HepG2 (cell line): ENCODE results near the gene NRG2. TPM values are rescaled to one million over a fixed set of nuclear protein-coding genes. Genes with fewer than 3 reads are reported as not detected.

Source experiments
- ATAC-seq: fragments of 200-7000 bp; cut with Tn5 transposase; 3 replicates; pipeline ENCODE4 v1.9.1; 2020; ENCODE audit warnings: mild to moderate bottlenecking, moderate library complexity
- BruUV-seq: library from RNA; stranded (reverse); fragments of 400-500 nt; replicated peaks from 2 replicates; lab custom pipeline; 2021; lab: Mats Ljungman, UMichigan
- CTCF ChIA-PET: fragments of 300-600 bp; formaldehyde crosslinking; extraction: SDS; loops from one replicate; lab custom pipeline; 2021; ENCODE audit warnings: low total read pairs, inconsistent platforms, low intra/inter-chr PET ratio; lab: Yijun Ruan, JAX
- POLR2A ChIA-PET: fragments of 350-600 bp; sonication (Branson Sonifier 250); formaldehyde crosslinking; loops from one replicate; lab custom pipeline; 2020; ENCODE audit warnings: antibody characterized with exemption, inconsistent platforms; lab: Yijun Ruan, JAX
- DNase-seq: peaks from one replicate; pipeline ENCODE4 v3.0.0-alpha.2; 2015; ENCODE audit warnings: low spot score
- FAIRE-seq: peaks from 3 replicates; lab custom pipeline; 2011; peaks lifted over from hg19 to GRCh38; lab: Jason Lieb, UNC
- H2AFZ ChIP-seq: one replicate; pipeline ENCODE4 v1.6.1; 2011; ENCODE audit warnings: low read length, inconsistent platforms
- H3K27ac ChIP-seq: fragments of 300-600 bp; 3 replicates; pipeline ENCODE4 v1.8.0; 2011; ENCODE audit warnings: mixed run types, mild to moderate bottlenecking, mixed read lengths, low read length, inconsistent platforms; ENCODE audit not compliant: insufficient read depth; ENCODE audit errors: extremely low read length
- H3K27me3 ChIP-seq, 2 experiments: fragments of 200-600 bp in 1 of 2; 2 replicates in 1 of 2; 3 replicates in 1 of 2; pipeline versions ENCODE4 v1.6.0 to v1.8.0; 2011; ENCODE audit warnings: low read length in 2 of 2, mild to moderate bottlenecking in 2 of 2, moderate library complexity in 2 of 2, inconsistent platforms in 1 of 2; ENCODE audit not compliant: insufficient read depth in 2 of 2, control insufficient read depth in 1 of 2
- H3K36me3 ChIP-seq, 2 experiments: fragments of 200-600 bp in 1 of 2; replicated peaks in 1 of 2; 2 replicates in 1 of 2; 3 replicates in 1 of 2; pipeline versions ENCODE4 v1.5.1 to v1.8.0; 2011; ENCODE audit warnings: low read length in 2 of 2, inconsistent platforms in 1 of 2; ENCODE audit not compliant: insufficient read depth in 2 of 2, control insufficient read depth in 1 of 2
- H3K4me1 ChIP-seq: 2 replicates; pipeline ENCODE4 v1.5.1; 2012; ENCODE audit warnings: low read length, inconsistent platforms; ENCODE audit not compliant: insufficient read depth
- H3K4me2 ChIP-seq: 2 replicates; pipeline ENCODE4 v1.6.0; 2011; ENCODE audit warnings: low read depth, low read length, inconsistent platforms
- H3K4me3 ChIP-seq, 3 experiments: fragments of 200-600 bp in 1 of 3; sonication (generic), shearing (Covaris generic) in 1 of 3; replicated peaks in 1 of 3; 2 replicates each; pipeline ENCODE4 v1.5.1; 2011 to 2016; ENCODE audit warnings: low read length in 3 of 3, inconsistent platforms in 2 of 3, low read depth in 2 of 3, mild to moderate bottlenecking in 2 of 3, control low read depth in 1 of 3, mixed read lengths in 1 of 3; ENCODE audit not compliant: insufficient read depth in 1 of 3
- H3K79me2 ChIP-seq: one replicate; pipeline ENCODE4 v1.6.1; 2011; ENCODE audit warnings: low read length, inconsistent platforms; ENCODE audit not compliant: insufficient read depth
- H3K9ac ChIP-seq: 2 replicates; pipeline ENCODE4 v1.6.0; 2011; ENCODE audit warnings: mild to moderate bottlenecking, low read depth, low read length, inconsistent platforms; ENCODE audit not compliant: insufficient read depth
- H3K9me3 ChIP-seq: 2 replicates; pipeline ENCODE4 v1.5.1; 2012; ENCODE audit warnings: mild to moderate bottlenecking, low read length
- H4K20me1 ChIP-seq: 2 replicates; pipeline ENCODE4 v1.6.0; 2011; ENCODE audit warnings: inconsistent platforms, mild to moderate bottlenecking, low read length, moderate library complexity; ENCODE audit not compliant: insufficient read depth
- ASH2L ChIP-seq: fragments of 300-600, 200-600 bp; sonication (generic); IDR thresholded peaks from 2 replicates; pipeline ENCODE4 v1.7.0; 2017; ENCODE audit warnings: low read depth, mild to moderate bottlenecking, moderate library complexity, mixed read lengths, low read length; ENCODE audit not compliant: insufficient read length
- BRD4 ChIP-seq: sonication (generic); formaldehyde crosslinking; IDR thresholded peaks from 2 replicates; pipeline ENCODE4 v1.4.0; 2020; ENCODE audit warnings: missing genetic modification reagents
- HHEX ChIP-seq: IDR thresholded peaks from 2 replicates; pipeline ENCODE4 v1.6.1; 2016; ENCODE audit warnings: control low read depth
- HMG20A ChIP-seq: IDR thresholded peaks from 2 replicates; pipeline ENCODE4 v1.6.1; 2016; ENCODE audit warnings: borderline replicate concordance
- KIAA2018 ChIP-seq: sonication (generic); formaldehyde crosslinking; IDR thresholded peaks from 2 replicates; pipeline ENCODE4 v1.5.0; 2020; ENCODE audit warnings: mild to moderate bottlenecking, missing genetic modification reagents, borderline replicate concordance
- MED8 ChIP-seq: sonication (generic); formaldehyde crosslinking; IDR thresholded peaks from 2 replicates; pipeline ENCODE4 v1.8.1; 2023; ENCODE audit warnings: mild to moderate bottlenecking, missing genetic modification reagents; ENCODE audit not compliant: insufficient replicate concordance
- NR1H2 ChIP-seq: sonication (generic); formaldehyde crosslinking; IDR thresholded peaks from 2 replicates; pipeline ENCODE4 v1.8.1; 2022; ENCODE audit warnings: low read depth, missing genetic modification reagents, borderline replicate concordance
- PPARG ChIP-seq: conservative IDR thresholded peaks from 2 replicates; pipeline ENCODE4 v1.6.1; 2016; ENCODE audit warnings: missing biosample characterization, missing genetic modification reagents
- SMARCE1 ChIP-seq: fragments of 450-650 bp; IDR thresholded peaks from 2 replicates; pipeline ENCODE4 v1.6.1; 2017; ENCODE audit warnings: borderline replicate concordance
- ZNF362 ChIP-seq: sonication (generic); formaldehyde crosslinking; IDR thresholded peaks from 2 replicates; pipeline ENCODE4 v1.4.0; 2020; ENCODE audit warnings: missing genetic modification reagents, mild to moderate bottlenecking, borderline replicate concordance
- ZNF737 ChIP-seq: sonication (generic); formaldehyde crosslinking; IDR thresholded peaks from 2 replicates; pipeline ENCODE4 v1.5.0; 2020; ENCODE audit warnings: missing genetic modification reagents, mild to moderate bottlenecking, borderline replicate concordance
- ZNF841 ChIP-seq: sonication (generic); formaldehyde crosslinking; IDR thresholded peaks from 2 replicates; pipeline ENCODE4 v1.8.1; 2023; ENCODE audit warnings: missing genetic modification reagents, borderline replicate concordance
- ZZZ3 ChIP-seq: sonication (generic); formaldehyde crosslinking; IDR thresholded peaks from 2 replicates; pipeline ENCODE4 v1.4.0; 2020; ENCODE audit warnings: missing genetic modification reagents, mild to moderate bottlenecking, borderline replicate concordance
- WGBS: methylation state at CpG from one replicate; pipeline ENCODE4 v1.1.6; 2017; ENCODE audit warnings: low lambda C conversion rate; 5-methylcytosine and 5-hydroxymethylcytosine counted together
- in situ Hi-C: cut with HindIII; loops from 2 replicates; pipeline ENCODE4 v1.10.0; 2017; ENCODE audit warnings: low pct_unique_long_range_greater_than_20kb; ENCODE audit not compliant: extremely low pct_ligation_motif_present
- intact Hi-C: fragments of 100-400 bp; cut with micrococcal nuclease; formaldehyde crosslinking; loops from one replicate; pipeline ENCODE4 v1.10.0; 2022; ENCODE audit not compliant: unreplicated experiment
- polyA plus RNA-seq, 8 experiments: library from polyadenylated mRNA; depleted of rRNA in 3 of 8; stranded (reverse) in 7 of 8; unstranded in 1 of 8; fragments of >200 nt; fragmentation: Illumina TruSeq in 4 of 8; extraction: Trizol in 4 of 8; gene quantifications; 2 replicates each; pipeline versions ENCODE4 v1.2.1 to v1.2.3, GENCODE V29; 2011 to 2016; ENCODE audit warnings: low read depth in 4 of 8, missing spikeins in 1 of 8, mixed read lengths in 1 of 8; ENCODE audit not compliant: insufficient read depth in 1 of 8
- total RNA-seq, 5 experiments: library from RNA; depleted of rRNA; stranded (reverse); fragments of >200 nt; fragmentation: Illumina TruSeq; extraction: Trizol; gene quantifications; 2 replicates each; pipeline ENCODE4 v1.2.3, GENCODE V29; 2016; ENCODE audit warnings: low read depth in 1 of 5

The NRG2 gene
- total and polyA plus RNA-seq, 2 of the 13 experiments (the other 11 are each of a cell fraction or from before 2014, with no cell fraction given): not detected

GRCh38 chr5:139906661-139907060 lies 136.4 kb downstream of the NRG2 start:
- H2AFZ ChIP-seq: no peak overlapping the region
- CTCF ChIA-PET: no interaction called here
- no peaks in the 10 kb centered on the region for H4K20me1 ChIP-seq
- no peak for ATAC-seq
- no peaks in the 10 kb centered on the region for H3K36me3 ChIP-seq
- no peak for DNase-seq
- no TSS peak for BruUV-seq
- no peak overlapping the region for H3K4me3 ChIP-seq
- no peaks in the 10 kb centered on the region for H3K9me3 ChIP-seq
- in situ Hi-C loops: no loop called here
- H3K4me1 ChIP-seq: no peaks in the 10 kb centered on the region
- TF ChIP-seq ZNF737 (CRISPR knock-in tag): no peak
- TF ChIP-seq PPARG (CRISPR knock-in tag): no peak
- no peak for TF ChIP-seq ZZZ3 (CRISPR knock-in tag)
- no peak for TF ChIP-seq KIAA2018 (CRISPR knock-in tag)
- TF ChIP-seq MED8 (CRISPR knock-in tag): no peak
- TF ChIP-seq ZNF841 (CRISPR knock-in tag): no peak
- no peak for TF ChIP-seq HHEX (CRISPR knock-in tag)
- no peak for TF ChIP-seq ZNF362
- TF ChIP-seq BRD4 (CRISPR knock-in tag): no peak
- TF ChIP-seq SMARCE1: no peak
- no peak for TF ChIP-seq ASH2L
- TF ChIP-seq NR1H2 (CRISPR knock-in tag): no peak
- TF ChIP-seq HMG20A (CRISPR knock-in tag): no peak
- TF ChIP-seq, all 625 proteins: peak for 0
- H3K27ac ChIP-seq: no peak overlapping the region
- H3K27me3 ChIP-seq: peaks cover 8 to 56% of the 10 kb centered on the region in 2 experiments
- WGBS: 52% methylated on average over 2 of the region's 2 CpGs
- no peaks in the 10 kb centered on the region for H3K79me2 ChIP-seq
- intact Hi-C loops: no loop called here
- H3K9ac ChIP-seq: no peak overlapping the region
- POLR2A ChIA-PET: no interaction called here
- no peak overlapping the region for H3K4me2 ChIP-seq
- FAIRE-seq: no peak
